ENCODE measurements around the gene UPB1.

Gene UPB1

DNA sequence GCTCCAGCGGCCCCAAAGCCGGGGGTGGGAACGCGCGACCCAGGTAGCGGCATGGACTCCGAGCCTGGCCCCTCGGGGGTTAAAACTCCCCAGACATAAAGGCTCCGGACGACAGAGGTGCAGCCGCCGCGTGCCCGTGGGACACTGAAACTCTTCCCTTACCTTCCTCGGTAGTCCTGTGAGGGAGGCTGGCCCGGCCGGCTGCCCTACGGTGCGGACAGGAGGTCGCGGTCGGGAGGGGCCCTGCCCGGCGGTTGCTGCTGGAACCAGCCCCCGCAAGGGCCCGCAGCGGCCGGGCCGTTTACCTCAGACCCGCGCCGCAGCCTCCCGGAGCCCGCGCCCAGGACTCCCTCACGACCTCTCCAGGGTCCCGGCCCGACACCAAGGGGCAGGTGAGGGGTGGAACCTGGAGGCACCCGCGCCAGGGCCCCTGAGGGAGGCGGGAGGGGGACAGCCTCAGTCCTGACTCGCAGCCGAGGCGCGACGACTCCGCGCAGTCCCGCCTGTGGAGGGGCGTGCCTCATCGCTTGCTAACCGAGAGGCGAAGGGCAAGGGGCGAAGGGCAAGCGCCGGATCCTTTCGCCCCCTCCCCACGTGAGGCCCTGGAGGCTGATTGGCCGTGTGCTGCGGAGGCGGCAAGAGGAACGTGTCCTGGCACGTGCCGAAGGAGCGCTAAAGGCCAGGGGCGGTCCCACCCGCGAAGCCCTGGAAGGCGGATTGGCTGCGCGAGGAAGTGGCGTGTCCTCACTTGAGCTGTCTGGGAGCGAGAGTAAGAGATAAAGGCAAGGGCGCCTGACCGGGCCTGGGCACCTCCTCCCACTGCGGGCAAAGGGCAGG, at the start of gene UPB1:
Gene UPB1, plus strand, starts transcription at position 805 of the 837 bp plus-strand sequence. CDS start 72 bp downstream, outside the sequence.
- no peak for DNase-seq (ENCODE audit: low read depth)

DNA sequence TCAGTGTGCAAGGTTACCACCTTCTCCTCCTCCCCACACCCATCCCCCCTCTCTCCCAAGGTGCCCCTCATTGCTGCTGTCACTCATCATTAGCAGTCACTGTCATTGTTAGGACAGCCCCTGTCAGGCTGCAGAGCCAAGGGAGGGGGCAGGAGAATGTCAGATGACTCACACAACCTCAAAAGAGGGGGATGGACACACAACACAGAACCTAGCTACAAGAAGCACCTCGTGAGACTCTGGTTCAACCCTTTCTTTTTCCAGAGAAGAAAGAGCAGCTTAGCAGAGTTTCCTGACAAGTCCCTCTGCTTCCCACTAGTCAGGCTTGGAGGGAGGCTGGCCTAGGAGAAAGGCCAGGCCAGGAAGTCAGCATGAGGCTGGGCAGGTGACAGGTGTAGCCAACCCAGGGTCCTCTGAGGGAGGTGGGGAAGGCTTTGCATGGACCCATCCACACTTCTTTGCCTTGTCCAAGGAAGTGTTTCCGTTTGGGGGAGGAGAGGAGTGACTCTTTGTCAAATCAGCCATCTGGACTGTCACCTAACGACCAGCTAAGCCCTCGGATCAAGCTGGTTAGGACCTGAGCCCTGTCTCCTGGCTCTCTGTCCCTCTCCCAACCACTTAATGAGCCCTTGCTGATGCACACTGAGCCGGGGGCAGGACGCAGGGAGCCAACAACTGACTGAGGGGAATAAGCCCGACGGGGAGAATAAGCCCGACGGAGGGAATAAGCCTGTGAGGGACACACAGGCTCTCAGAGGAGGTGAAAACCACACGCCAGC, 49.5 kb upstream of the UPB1 start:
- no peak for DNase-seq (ENCODE audit: low read depth)

DNA sequence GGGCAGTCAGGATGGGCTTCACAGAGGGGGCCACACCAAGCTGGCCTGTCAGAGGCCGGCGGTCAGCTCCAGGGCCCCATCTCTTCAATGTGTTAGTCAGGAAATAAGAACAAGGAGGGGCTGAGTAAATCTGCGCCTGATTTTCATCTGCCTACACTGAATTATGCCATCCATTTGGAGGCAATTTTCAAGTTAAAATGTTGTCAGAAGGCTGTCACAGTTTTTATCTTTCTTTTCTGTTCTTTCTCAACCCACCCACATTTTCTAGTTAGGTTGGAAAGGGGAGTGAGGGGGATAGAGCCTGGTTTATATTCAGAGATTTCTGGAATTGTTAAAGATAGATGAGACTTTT, 48.9 kb upstream of the UPB1 start:
- no peak for DNase-seq (ENCODE audit: low read depth)

DNA sequence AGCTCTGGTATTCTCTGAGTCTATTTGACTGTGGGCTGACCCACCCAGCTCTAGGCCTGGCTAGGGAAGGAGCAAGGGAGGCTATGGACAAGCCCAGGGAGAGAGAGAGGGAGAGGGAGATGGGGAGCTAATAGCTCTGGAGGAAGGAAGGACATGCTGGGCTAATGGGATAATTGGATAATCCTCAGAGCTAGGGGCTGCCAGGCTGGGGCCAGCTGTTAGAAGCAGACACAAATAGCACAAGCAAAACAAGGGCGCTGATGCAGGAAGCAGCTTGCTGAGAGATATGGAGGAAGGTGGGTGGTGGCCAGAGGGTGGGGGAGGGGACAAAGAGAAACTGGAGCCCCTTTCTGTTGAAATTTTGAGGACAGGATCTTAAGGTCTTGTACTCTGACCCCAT, 44.5 kb upstream of the UPB1 start:
- no peak for DNase-seq (ENCODE audit: low read depth)

DNA sequence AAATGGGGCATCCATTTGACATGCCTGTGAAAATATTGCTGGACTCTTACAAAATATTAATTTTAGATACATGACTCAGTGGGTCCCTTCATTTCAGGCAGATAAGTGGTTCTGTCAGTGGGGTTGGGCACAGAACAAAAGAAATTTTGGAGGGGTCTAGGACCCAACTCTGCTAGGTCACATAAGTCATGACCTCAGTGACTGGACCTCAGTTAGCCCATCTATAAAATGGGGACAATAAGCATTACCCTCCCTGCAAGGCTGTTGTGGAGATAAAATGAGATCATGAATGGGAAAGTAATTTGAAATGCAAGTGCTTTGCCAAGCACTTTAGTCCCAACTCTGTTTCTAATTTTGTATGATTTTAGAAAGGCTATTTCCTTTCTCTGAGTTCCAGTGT, 44.0 kb upstream of the UPB1 start:
- DNase-seq (ENCODE audit: low read depth) = no peak

DNA sequence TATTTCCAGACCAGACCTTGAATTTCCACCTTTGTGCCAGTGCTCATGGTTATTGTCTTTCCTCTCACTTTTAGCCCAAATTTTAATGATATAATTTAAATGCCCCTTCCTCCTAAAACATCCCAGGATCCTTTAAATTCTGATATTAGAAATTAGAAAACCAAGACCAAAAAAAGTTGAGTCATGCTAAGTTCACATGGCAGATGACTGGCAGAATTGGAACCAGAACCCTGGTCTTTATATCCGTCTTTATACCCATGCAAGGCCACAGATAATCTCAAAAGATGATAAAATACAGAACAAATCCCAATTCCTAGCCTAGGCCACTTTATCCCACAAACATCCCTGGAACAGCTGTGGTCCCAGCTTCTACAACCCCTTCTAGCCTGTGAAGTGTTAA, 41.3 kb upstream of the UPB1 start:
- DNase-seq (ENCODE audit: low read depth) = no peak

DNA sequence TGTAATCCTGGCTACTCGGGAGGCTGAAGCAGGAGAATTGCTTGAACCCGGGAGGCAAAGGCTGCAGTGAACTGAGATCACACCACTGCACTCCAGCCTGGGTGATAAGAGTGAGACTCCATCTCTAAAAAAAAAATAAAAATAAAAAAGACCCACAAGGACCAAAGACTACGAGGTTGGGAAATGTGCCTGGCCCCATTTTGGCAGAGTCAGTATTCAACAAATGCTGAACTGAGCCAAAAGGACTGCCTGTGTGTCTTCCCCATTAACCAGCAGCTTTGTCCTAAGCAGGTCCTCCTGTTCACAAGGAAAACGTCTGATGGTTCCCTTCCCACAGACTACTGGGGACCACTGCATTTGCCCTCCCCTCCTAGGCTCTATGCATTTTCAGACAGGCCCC, 40.1 kb upstream of the UPB1 start:
- no peak for DNase-seq (ENCODE audit: low read depth)

DNA sequence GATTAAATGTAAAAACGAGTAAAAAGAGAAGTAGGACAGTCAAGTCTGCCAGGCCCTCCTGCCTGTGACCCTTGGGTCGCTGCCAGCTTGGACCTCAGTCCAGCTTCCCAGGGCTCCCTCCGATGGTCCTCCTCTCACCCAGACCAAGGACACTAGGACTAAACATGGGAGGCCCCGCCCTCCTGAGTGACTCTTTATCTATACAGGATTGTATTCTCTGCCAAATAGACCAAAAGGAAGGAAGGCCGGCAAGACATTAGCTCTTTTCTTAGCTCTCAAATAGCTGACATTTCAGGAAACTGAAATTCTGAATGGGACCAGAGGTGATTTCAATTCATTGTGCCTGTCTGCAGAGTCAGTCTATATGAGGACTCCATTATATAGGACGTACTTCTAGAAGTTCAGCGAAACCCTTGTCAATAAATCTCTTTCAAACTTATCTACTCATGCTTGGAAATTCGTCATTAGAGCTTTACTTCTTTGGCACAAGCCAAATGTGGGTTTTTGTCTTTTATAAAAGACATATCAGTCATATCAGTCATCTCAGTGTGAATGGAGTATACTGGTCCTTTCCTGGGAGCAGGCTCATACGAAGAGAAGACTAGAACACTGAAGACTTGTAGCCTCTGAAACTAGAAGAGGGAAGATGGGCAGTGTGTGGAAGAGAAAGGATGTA, 39.2 kb upstream of the UPB1 start:
- no peak for DNase-seq (ENCODE audit: low read depth)

DNA sequence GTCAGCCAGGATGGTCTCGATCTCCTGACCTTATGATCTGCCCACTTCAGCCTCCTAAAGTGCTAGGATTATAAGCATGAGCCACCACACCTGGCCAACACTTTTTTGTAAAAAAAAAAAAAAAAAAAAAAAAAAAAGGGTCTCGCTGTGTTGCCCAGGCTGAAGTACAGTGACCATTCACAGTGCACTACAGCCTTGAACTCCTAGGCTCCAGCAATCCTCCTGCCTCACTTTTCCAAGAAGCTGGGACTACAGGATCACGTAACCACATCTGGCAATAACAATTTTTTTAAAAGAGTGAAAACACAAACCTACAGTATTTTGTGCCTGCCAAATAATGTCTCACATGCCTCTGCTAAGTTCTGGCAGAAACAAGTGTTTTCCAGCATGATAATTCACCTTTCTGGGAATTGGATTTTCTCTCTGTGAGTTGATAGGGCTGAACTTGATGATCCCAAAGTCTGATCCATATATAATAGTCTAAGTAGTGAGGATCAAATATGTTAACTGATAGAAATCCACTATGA, 37.2 kb upstream of the UPB1 start:
- no peak for DNase-seq (ENCODE audit: low read depth)

DNA sequence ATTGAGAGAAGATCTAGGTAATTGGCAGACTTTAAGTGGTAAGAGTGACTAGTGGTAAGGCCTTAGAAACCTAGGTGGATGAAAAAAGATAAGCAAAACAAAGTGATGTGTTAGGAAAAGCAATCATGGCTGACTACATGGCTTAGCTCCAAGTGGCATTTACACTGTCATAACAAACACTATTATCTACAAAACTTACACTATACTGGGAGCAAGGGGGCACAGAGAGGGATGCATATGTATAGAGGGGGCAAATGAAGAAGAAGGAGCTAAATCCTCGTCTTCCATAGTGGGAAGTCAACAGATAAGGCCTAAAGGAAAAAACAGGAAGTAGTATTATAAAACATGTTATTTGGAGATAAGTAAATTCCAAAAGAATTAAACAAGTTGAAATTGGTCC, 35.2 kb upstream of the UPB1 start:
- DNase-seq (ENCODE audit: low read depth) = no peak

DNA sequence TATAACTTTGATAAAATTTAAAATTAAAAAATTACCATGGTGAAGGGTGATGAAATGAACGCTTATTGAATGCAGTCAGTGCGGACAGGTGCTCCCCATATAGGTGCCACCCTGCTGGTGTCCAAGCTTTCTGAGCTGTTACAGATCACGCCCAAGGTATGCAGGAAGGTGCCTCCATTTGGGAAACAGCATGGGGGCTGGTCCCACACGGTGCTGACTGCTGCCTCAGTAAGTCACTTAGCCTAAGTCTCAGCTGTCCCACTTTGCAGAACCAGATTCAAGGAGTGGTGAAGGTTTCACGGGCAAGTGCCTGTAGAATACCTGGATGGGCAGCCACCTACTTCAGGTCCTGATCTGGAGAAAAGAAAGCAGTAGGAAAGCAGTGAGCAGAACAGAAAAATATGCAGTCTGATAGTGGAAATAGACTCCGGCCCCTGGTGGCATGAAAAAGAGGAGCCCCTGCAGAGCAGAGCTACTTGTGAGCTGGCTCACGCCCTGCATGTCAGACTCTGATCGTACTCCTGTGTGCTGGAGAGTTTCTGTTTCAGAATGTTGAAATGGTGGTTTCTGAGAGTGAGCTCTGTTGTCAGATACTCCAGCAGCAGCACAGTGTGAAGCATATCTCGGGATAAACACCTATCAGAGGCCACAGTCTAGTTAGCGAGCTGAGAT, 34.6 kb upstream of the UPB1 start:
- DNase-seq (ENCODE audit: low read depth) = no peak

DNA sequence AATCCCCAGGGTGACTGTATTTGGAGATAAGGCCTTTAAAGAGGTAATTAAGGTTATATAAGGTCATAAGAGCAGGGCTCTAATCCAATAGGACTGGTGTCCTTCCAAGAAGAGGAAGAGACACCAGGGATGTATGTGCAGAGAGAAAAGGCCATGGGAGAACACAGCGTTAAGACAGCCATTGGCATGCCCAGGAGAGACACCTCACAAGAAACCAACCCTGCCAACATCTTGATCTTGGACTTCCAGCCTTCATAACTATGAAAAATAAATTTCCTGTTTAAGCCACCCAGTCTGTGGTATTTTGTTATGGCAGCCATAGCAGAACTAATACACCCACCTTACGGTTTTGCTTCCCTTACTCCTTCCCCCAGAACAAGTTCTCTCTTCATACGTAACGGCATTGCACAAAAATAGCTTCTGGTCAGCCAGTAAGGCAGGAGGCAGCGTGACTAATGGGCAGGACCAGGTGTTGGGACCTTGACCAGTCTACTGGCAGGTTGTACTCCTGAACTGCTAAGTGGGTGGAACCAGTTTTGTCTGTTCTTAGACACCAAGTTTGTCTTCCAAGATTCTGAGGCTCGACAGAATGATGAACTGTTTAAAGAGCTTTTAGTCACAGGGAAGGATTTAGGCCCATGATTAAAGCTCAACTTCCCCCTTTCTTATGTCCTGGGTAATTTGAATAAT, 31.9 kb upstream of the UPB1 start:
- no peak for DNase-seq (ENCODE audit: low read depth)

DNA sequence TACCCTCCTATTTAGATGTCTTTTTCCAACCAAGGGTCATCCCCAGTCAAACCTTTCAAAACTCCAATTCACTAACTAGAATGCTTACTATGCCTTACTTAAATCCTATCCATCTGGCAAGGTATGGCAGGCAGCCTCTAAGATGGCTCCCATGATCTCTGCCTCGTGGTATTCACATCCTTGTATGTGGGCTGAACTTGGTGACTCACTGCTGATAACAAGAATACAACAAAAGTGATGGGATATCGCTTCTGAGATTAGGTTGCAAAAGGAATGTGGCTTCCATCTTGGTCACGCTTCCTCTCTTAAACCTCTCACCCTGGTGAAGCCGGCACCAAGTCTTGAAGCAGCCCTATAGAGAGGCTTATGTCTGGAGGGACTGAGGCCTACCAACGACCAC, 29.6 kb upstream of the UPB1 start:
- DNase-seq (ENCODE audit: low read depth) = no peak

DNA sequence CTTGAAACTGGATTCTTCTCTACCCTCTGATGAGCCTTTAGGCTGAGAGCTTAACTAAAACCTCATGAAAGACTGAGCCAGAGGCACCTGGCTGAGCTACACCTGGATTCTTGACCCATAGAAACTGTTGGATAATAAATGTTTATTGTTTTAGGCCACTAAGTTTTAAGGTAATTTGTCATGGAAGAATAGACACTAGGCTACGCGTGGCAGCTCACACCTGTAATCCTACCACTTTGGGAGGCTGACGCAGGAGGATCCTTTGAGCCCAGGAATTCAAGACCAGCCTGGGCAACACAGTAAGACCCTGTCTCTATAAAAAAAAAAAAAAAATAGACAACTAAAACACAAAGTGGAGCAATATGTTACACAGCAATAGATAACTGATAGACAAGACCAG, 29.2 kb upstream of the UPB1 start:
- no peak for DNase-seq (ENCODE audit: low read depth)

DNA sequence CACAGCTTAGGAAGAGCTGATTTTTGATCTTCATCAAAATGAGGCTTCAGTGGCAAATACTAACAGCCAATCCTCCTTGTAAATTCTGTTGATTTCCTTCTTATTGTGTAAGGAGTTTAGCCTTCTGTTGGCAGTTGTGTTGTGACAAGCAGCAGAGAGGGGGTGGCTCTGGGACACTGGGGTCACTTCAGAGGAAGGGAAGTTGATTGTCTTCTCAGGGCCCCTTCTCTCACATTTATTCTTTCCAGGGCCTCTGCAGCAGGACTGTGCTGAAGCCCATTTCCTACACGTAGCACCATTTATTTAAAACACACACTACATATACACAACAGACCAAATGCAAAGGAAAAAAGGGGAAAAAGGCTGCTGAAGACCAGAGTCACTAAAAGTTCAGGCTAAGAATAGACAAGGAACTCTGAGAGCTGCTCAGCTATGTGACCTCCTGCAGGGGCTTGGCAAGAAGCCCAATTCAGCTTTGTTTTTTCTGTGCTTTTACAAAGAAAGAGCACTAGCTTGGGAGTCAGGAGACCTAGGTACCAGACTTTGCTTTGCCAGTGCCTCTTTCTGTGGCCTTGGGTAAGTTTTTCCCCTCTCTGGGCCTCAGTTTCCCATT, 28.3 kb upstream of the UPB1 start:
- DNase-seq (ENCODE audit: low read depth) = peak; percentile 29

DNA sequence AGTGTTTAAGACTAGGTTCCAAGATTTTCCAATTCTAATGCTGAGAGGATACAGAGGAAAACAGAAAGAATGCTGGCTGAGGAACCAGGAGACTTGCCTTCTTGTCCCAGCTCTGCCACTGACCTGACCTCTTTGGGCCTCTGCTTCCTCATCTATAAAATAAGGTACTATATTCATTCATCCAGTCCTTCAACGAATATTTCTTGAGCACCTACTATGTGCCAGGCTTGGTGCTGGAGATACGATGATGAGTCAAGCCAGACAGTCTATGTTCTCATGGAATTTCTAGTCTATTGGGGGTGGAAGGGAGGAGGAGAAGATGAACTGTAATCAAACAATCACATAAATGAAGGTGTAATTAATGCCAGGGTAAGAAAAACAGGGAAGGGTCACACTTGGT, 27.8 kb upstream of the UPB1 start:
- no peak for DNase-seq (ENCODE audit: low read depth)

DNA sequence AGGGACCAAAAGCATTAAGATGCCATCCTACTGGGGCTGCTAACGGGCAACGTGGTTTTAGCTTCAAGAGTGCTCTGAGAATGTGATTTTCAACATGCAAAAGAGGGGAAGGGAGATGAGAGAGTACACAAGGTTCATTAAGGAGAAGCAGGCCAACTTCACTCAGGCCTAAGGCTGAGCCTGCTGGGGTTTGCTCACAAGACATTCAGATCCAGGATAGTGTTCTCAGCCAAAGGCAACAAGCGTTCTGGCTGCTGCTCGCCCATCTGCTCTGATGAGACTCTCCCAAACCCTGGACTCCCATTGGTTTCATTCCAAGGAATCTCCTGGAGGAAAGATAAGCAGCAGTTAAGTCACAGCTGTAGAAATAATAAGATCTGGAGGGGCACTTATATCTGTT, 23.6 kb upstream of the UPB1 start:
- DNase-seq (ENCODE audit: low read depth) = peak; percentile 42

DNA sequence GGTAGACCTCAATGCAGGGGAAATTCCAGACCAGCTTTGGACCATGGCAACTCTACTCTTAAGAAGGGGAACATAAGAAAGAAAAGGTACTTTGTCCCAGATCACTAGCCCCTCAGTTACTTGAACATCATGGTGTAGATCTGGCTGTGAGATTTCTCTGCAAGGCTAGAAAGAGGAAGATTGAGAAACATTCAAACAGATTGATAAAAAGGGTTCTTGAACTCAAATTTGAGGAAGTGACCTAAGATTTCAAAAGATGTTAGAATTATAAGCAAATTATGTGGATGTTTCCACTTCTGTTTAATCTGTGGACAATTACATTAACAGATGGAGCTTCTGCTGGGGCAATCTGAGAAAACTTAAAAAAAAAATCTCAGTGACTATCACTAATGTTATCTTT, 21.8 kb upstream of the UPB1 start:
- DNase-seq (ENCODE audit: low read depth) = no peak

DNA sequence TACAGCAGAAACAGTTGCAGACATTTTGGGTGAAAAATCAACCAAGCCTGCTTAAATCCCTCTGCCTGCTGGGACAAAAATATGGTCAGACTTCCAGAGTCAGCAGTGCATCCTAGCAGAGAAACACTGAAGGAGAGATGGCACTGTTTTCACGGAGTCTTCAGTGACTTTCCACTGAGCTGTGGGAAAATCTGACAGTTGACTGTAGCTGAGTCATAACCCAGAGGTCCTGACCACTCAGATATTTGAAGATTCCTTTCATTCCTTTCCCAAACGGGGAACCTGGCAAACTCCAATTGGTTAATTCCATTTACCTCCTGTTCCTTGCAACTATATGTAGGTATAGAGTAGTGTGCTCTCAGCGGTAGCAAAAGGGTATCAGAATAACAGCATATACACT, 20.9 kb upstream of the UPB1 start:
- no peak for DNase-seq (ENCODE audit: low read depth)

DNA sequence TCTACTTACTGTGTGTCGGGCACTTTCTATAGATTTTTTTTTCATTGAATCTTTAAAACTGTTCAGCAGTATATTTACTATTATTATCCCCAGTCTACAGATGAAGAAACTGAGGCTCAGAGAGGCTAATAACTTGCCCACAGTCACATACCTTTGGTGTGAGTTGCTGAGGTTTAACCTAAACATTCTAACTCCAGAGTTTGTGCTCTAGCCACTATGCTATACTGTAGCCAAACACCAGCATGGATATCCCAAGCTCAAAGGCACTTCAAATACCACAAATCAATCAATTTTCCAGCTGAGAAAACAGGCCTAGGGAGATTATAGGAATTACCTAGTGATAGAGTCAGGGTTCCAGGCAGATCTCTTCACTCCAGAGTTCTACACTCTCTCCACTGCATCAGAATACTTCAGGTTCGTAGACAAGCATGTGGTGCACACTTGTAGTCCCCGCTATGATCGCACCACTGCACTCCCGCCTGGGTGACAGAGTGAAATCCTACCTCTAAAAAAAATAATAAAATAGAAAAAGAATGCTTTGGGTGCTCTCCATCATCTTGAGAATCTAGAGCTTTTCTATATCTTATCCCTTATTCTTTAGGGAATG, 20.4 kb upstream of the UPB1 start:
- no peak for DNase-seq (ENCODE audit: low read depth)

DNA sequence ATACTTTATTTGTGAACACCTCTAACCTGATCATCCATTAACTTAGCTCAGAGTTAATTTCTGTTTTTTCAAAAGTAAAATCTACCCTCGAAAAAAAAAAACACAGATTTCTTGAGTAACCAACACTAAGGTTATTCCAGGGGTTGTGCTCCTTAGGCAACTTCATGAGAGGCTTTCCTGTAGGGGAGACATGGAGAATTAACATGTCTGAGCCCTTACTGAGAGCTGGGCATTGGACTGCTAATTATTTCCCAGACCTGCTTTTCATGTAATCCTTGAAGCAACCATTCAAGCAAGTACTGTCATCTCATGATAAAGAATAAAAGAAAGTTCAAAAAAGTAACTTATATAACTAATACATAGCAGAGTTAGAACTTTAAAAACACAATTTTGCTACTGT, 13.5 kb upstream of the UPB1 start:
- DNase-seq (ENCODE audit: low read depth) = no peak

All from fibroblast of the conjunctiva (primary cell).